ENCODE data around the gene BCAS4. TPM values are rescaled to one million over a fixed set of nuclear protein-coding genes. Genes with fewer than 3 reads are reported as not detected.

BCAS4 gene
- total RNA-seq, 6 experiments from 2014 or later = 0.31 to 1.4 (median 0.60) TPM

DNA sequence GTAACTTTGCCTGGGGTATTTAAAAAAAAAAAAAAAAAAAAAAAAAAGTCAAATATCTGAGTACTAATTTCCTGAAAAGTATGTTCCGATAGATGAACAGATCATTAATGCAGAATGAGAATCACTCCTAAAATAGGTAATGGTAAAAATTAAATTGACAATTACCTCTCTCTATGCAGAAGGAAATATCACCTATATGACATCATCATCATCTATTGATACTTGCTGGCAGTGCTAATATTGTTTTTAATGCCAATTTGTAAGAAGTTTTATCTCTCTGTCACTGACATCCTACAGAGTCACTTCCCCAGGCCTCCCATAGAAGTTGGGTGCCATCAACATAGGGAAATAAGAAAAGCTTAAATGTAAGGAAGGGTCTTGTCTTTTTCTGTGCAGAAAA lies 106.4 kb downstream of the BCAS4 start:
- H3K27ac ChIP-seq = no peak overlapping the region
- H3K9me3 ChIP-seq = no peaks in the 10 kb centered on the region
- H3K27me3 ChIP-seq = no peaks in the 10 kb centered on the region
- TF ChIP-seq, protein P1, sequence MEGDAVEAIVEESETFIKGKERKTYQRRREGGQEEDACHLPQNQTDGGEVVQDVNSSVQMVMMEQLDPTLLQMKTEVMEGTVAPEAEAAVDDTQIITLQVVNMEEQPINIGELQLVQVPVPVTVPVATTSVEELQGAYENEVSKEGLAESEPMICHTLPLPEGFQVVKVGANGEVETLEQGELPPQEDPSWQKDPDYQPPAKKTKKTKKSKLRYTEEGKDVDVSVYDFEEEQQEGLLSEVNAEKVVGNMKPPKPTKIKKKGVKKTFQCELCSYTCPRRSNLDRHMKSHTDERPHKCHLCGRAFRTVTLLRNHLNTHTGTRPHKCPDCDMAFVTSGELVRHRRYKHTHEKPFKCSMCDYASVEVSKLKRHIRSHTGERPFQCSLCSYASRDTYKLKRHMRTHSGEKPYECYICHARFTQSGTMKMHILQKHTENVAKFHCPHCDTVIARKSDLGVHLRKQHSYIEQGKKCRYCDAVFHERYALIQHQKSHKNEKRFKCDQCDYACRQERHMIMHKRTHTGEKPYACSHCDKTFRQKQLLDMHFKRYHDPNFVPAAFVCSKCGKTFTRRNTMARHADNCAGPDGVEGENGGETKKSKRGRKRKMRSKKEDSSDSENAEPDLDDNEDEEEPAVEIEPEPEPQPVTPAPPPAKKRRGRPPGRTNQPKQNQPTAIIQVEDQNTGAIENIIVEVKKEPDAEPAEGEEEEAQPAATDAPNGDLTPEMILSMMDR (IDR thresholded peaks at IDR 0.05) = no peak
- no peak for TF ChIP-seq POLR2A (IDR thresholded peaks at IDR 0.05)
- intact Hi-C loops (cut with DNase I) = no loop called here
- ATAC-seq = no peak
- WGBS (ENCODE audit: insufficient coverage, low coverage, low lambda C conversion rate, missing lambda C conversion rate) = 100% methylated on average over 1 of the region's 1 CpG
- peaks cover 0 to 4% (median 0%) of the 10 kb centered on the region in 4 donors for H3K4me1 ChIP-seq
- DNase-seq = no peak
- no peak overlapping the region for H3K4me3 ChIP-seq
- peaks cover 0 to 32% (median 7%) of the 10 kb centered on the region in 4 donors for H3K36me3 ChIP-seq

DNA sequence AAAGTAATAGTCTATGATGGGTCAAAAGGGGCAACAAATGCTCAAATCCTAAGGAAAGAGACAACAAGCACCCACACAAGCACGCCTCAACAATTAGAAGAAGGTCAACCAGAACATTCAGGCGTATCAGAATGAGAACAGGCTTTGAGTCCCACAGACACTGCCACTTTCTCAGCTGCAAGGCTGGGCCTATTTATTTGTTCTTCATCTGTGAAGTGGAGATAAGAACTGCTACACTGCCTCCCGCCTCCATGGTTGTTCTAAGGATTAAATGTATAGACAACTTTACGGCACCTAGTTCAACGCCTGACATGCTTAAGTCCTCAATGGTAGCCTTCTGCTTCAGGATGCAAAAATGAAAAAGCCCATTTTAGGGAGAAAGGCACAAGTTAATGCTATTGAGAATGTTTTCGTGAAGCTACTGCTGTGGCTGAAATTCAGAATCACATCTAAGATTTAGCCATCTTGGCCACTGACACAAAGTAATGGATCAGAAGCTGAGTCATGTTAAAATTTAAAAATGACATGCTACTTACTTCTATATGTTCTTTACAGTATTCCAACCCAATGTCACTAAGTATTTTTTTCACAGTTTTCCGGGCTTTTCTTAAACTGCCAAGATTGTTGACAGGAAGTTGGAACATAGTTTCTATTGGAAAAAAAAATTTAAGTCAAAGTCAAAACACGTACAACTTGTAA lies 108.6 kb downstream of the BCAS4 start:
- TF ChIP-seq, protein P1 (IDR thresholded peaks at IDR 0.05) = no peak
- TF ChIP-seq POLR2A (IDR thresholded peaks at IDR 0.05) = no peak
- WGBS (ENCODE audit: insufficient coverage, low coverage, low lambda C conversion rate, missing lambda C conversion rate) = 79% methylated on average over 8 of the region's 8 CpGs
- intact Hi-C loops (cut with DNase I) = no loop called here
- peaks cover 0 to 10% (median 0%) of the 10 kb centered on the region in 4 donors for H3K4me1 ChIP-seq
- no peaks in the 10 kb centered on the region for H3K9me3 ChIP-seq
- no peak overlapping the region for H3K27ac ChIP-seq
- no peaks in the 10 kb centered on the region for H3K27me3 ChIP-seq
- peaks cover 0 to 20% (median 7%) of the 10 kb centered on the region in 4 donors for H3K36me3 ChIP-seq
- H3K4me3 ChIP-seq = no peak overlapping the region
- ATAC-seq (no peak), DNase-seq (no peak)

DNA sequence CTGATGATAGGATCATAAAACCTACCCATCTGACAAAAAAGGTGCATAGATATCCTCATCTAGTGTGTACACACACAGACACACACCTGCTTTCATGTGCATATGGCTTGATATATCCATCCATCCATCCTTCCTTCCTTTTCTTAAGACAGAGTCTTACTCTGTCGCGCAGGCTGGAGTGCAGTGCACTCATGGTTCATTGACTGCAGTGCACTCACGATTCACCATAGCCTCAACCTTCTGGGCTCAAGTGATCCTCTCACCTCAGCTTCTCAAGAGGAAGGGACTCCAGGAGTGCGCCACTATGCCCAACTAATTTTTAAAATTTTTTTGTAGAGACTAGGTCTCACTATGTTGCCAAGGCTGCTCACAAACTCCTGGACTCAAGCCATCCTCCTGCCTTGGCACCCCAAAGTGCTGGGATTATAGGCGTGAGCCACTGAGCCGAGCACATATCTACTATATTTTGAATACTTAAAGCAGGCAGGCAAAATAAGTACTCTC lies 109.3 kb downstream of the BCAS4 start:
- intact Hi-C loops (cut with DNase I) = no loop called here
- H3K4me1 ChIP-seq = peaks cover 0 to 13% (median 0%) of the 10 kb centered on the region in 4 donors
- no peak for ATAC-seq
- 88% methylated on average over 6 of the region's 6 CpGs for WGBS (ENCODE audit: insufficient coverage, low coverage, low lambda C conversion rate, missing lambda C conversion rate)
- H3K9me3 ChIP-seq = no peaks in the 10 kb centered on the region
- TF ChIP-seq POLR2A (IDR thresholded peaks at IDR 0.05) = no peak
- TF ChIP-seq, protein P1 (IDR thresholded peaks at IDR 0.05) = no peak
- no peak for DNase-seq
- peaks cover 0 to 19% (median 7%) of the 10 kb centered on the region in 4 donors for H3K36me3 ChIP-seq
- no peaks in the 10 kb centered on the region for H3K27me3 ChIP-seq
- H3K27ac ChIP-seq = no peak overlapping the region
- H3K4me3 ChIP-seq = no peak overlapping the region

DNA sequence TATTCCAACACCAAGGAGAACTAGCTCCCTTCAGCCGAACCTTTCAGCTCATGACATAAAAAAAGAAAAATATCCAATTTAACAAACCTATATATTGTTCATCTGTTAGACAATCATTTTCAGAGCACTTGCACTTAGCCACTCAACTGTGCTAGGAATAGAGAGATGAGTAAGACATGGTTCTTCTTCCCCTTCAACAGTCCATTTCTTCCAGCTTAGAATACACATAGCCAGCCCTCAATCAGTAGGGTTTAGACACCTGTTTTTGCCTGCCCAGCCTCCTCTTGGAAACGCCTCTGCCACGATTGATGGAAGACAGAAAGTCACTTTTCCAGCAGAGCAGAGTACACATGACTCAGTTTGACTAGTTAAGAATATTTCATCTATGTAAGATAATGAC lies 114.6 kb downstream of the BCAS4 start:
- DNase-seq (no peak), ATAC-seq (no peak)
- H3K36me3 ChIP-seq = no peaks in the 10 kb centered on the region
- 92% methylated on average over 3 of the region's 3 CpGs for WGBS (ENCODE audit: insufficient coverage, low coverage, low lambda C conversion rate, missing lambda C conversion rate)
- no peaks in the 10 kb centered on the region for H3K9me3 ChIP-seq
- H3K4me1 ChIP-seq = peaks cover 0 to 21% (median 2%) of the 10 kb centered on the region in 4 donors
- no peak overlapping the region for H3K27ac ChIP-seq
- H3K4me3 ChIP-seq = no peak overlapping the region
- intact Hi-C loops (cut with DNase I) = no loop called here
- no peaks in the 10 kb centered on the region for H3K27me3 ChIP-seq
- no peak for TF ChIP-seq POLR2A (IDR thresholded peaks at IDR 0.05)
- TF ChIP-seq, protein P1 (IDR thresholded peaks at IDR 0.05) = no peak

All from right lobe of liver (tissue), 6 donors.